Measurements from ENCODE around the gene NME7.

The NME7 gene

GRCh38 chr1:169308313-169309039 lies 59.1 kb downstream of the NME7 start:
- H3F3A ChIP-seq (ENCODE audit: insufficient read depth, low read length): no peaks in the 10 kb centered on the region
- H3K27me3 ChIP-seq (ENCODE audit: insufficient read depth, low read length): no peaks in the 10 kb centered on the region
- no peak overlapping the region for H3K4me2 ChIP-seq (ENCODE audit: low read length)
- H3K79me2 ChIP-seq (ENCODE audit: insufficient read depth, low read length): no peaks in the 10 kb centered on the region
- H3K4me1 ChIP-seq (ENCODE audit: insufficient read depth, low read length, severe bottlenecking): peaks cover 9% of the 10 kb centered on the region
- H3K36me3 ChIP-seq (ENCODE audit: insufficient read depth, low read length): no peaks in the 10 kb centered on the region
- H3K9me3 ChIP-seq (ENCODE audit: low read length): no peaks in the 10 kb centered on the region
- TF ChIP-seq, protein P1, sequence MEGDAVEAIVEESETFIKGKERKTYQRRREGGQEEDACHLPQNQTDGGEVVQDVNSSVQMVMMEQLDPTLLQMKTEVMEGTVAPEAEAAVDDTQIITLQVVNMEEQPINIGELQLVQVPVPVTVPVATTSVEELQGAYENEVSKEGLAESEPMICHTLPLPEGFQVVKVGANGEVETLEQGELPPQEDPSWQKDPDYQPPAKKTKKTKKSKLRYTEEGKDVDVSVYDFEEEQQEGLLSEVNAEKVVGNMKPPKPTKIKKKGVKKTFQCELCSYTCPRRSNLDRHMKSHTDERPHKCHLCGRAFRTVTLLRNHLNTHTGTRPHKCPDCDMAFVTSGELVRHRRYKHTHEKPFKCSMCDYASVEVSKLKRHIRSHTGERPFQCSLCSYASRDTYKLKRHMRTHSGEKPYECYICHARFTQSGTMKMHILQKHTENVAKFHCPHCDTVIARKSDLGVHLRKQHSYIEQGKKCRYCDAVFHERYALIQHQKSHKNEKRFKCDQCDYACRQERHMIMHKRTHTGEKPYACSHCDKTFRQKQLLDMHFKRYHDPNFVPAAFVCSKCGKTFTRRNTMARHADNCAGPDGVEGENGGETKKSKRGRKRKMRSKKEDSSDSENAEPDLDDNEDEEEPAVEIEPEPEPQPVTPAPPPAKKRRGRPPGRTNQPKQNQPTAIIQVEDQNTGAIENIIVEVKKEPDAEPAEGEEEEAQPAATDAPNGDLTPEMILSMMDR (IDR thresholded peaks at IDR 0.05; ENCODE audit: low read length): no peak
- no peak for TF ChIP-seq EZH2 (IDR thresholded peaks at IDR 0.05; ENCODE audit: borderline replicate concordance, low read length)
- no peak overlapping the region for H3K9ac ChIP-seq (ENCODE audit: low read length)
- no peak overlapping the region for H2AFZ ChIP-seq (ENCODE audit: low read length)
- no peaks in the 10 kb centered on the region for H3K9me2 ChIP-seq (ENCODE audit: low read depth, low read length)
- no peak overlapping the region for H3K4me3 ChIP-seq (ENCODE audit: low read depth, low read length, poor library complexity, severe bottlenecking)
- H3K27ac ChIP-seq (ENCODE audit: low read depth, low read length, poor library complexity, severe bottlenecking): no peak overlapping the region
- H4K20me1 ChIP-seq (ENCODE audit: insufficient read depth, low read length): no peaks in the 10 kb centered on the region

DNA sequence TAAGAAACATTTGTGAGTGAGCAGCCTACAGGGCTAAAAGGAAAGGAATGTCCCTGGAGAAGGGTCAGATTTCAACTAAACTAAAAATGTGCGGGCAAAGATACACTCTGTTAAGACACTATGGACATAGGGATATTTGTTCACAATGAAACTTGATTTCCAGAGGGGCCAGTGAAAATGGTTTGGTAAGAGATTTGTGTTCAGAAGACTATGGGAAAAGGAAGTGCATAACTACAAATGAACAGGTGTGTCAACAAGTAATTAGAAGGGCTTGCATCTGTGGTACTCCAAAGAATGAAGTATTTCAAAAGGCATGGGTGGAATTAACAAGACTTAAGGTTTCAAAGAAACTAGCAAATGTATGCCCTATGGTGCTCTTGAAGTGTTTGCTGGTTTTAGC lies 60.4 kb downstream of the NME7 start:
- no peaks in the 10 kb centered on the region for H3F3A ChIP-seq (ENCODE audit: insufficient read depth, low read length)
- H3K27ac ChIP-seq (ENCODE audit: low read depth, low read length, poor library complexity, severe bottlenecking): no peak overlapping the region
- H3K4me3 ChIP-seq (ENCODE audit: low read depth, low read length, poor library complexity, severe bottlenecking): no peak overlapping the region
- H3K9me2 ChIP-seq (ENCODE audit: low read depth, low read length): no peaks in the 10 kb centered on the region
- no peak overlapping the region for H2AFZ ChIP-seq (ENCODE audit: low read length)
- no peak overlapping the region for H3K9ac ChIP-seq (ENCODE audit: low read length)
- no peak overlapping the region for H3K4me2 ChIP-seq (ENCODE audit: low read length)
- no peaks in the 10 kb centered on the region for H3K27me3 ChIP-seq (ENCODE audit: insufficient read depth, low read length)
- H3K9me3 ChIP-seq (ENCODE audit: low read length): no peaks in the 10 kb centered on the region
- H3K79me2 ChIP-seq (ENCODE audit: insufficient read depth, low read length): no peaks in the 10 kb centered on the region
- TF ChIP-seq EZH2 (IDR thresholded peaks at IDR 0.05; ENCODE audit: borderline replicate concordance, low read length): no peak
- TF ChIP-seq, protein P1 (IDR thresholded peaks at IDR 0.05; ENCODE audit: low read length): no peak
- H3K4me1 ChIP-seq (ENCODE audit: insufficient read depth, low read length, severe bottlenecking): peaks cover 9% of the 10 kb centered on the region
- H4K20me1 ChIP-seq (ENCODE audit: insufficient read depth, low read length): no peaks in the 10 kb centered on the region
- H3K36me3 ChIP-seq (ENCODE audit: insufficient read depth, low read length): no peaks in the 10 kb centered on the region

- Histone ChIP-seq H2AFZ (ENCODE audit: low read length) (no peak overlapping the region), H3K36me3 (ENCODE audit: insufficient read depth, low read length) (no peaks in the 10 kb centered on the region), H3K4me3 (ENCODE audit: low read depth, low read length, poor library complexity, severe bottlenecking) (no peak overlapping the region), H3K27ac (ENCODE audit: low read depth, low read length, poor library complexity, severe bottlenecking) (no peak overlapping the region), H3K79me2 (ENCODE audit: insufficient read depth, low read length) (no peaks in the 10 kb centered on the region), H3K4me1 (ENCODE audit: insufficient read depth, low read length, severe bottlenecking) (peaks cover 9% of the 10 kb centered on the region), H3K4me2 (ENCODE audit: low read length) (no peak overlapping the region), H3K9me2 (ENCODE audit: low read depth, low read length) (no peaks in the 10 kb centered on the region), H4K20me1 (ENCODE audit: insufficient read depth, low read length) (no peaks in the 10 kb centered on the region), H3K27me3 (ENCODE audit: insufficient read depth, low read length) (no peaks in the 10 kb centered on the region), H3F3A (ENCODE audit: insufficient read depth, low read length) (no peaks in the 10 kb centered on the region), H3K9me3 (ENCODE audit: low read length) (no peaks in the 10 kb centered on the region), H3K9ac (ENCODE audit: low read length) (no peak overlapping the region)
- TF ChIP-seq EZH2 (IDR thresholded peaks at IDR 0.05; ENCODE audit: borderline replicate concordance, low read length): no peak
- TF ChIP-seq, protein P1 (IDR thresholded peaks at IDR 0.05; ENCODE audit: low read length): no peak
Measured at GRCh38 chr1:169305948-169306347, 61.6 kb downstream of the NME7 start.

Data from OCI-LY1 (cell line).